H54 (cell line): ENCODE measurements around the gene ENTR1.

Experiments
- DNase-seq: peaks from one replicate; pipeline ENCODE4 v3.0.0; 2011; ENCODE audit warnings: low spot score, mixed read lengths; ENCODE audit not compliant: insufficient read length
- FAIRE-seq: peaks from 3 replicates; lab custom pipeline; 2011; peaks lifted over from hg19 to GRCh38; lab: Jason Lieb, UNC
- POLR2A ChIP-seq: IDR thresholded peaks from 2 replicates; pipeline ENCODE4 v1.6.1; 2011; ENCODE audit warnings: low read depth, mild to moderate bottlenecking, low read length

The ENTR1 gene

DNA sequence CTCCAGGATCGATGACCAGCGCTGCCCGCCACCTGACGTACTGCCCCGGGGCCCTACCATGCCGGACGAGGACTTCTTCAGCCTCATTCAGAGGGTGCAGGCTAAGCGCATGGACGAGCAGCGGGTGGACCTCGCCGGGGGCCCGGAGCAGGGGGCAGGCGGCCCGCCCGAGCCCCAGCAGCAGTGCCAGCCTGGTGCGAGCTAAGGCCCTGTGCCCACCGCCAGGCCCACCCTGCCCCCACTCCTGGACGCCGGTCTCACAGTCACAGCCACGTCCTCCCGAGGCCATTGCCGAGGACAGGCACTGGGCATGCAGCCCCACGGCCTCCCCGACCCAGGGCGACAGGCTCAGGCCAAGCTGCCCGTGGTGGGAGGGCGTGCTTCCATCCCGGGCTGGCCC, 52.4 kb downstream of the ENTR1 start:
- no peak for FAIRE-seq
- TF ChIP-seq POLR2A: no peak
- DNase-seq: no peak

GRCh38 chr9:136357202-136357725, 53.1 kb downstream of the ENTR1 start:
- no peak for FAIRE-seq
- TF ChIP-seq POLR2A: no peak
- DNase-seq: no peak

DNA sequence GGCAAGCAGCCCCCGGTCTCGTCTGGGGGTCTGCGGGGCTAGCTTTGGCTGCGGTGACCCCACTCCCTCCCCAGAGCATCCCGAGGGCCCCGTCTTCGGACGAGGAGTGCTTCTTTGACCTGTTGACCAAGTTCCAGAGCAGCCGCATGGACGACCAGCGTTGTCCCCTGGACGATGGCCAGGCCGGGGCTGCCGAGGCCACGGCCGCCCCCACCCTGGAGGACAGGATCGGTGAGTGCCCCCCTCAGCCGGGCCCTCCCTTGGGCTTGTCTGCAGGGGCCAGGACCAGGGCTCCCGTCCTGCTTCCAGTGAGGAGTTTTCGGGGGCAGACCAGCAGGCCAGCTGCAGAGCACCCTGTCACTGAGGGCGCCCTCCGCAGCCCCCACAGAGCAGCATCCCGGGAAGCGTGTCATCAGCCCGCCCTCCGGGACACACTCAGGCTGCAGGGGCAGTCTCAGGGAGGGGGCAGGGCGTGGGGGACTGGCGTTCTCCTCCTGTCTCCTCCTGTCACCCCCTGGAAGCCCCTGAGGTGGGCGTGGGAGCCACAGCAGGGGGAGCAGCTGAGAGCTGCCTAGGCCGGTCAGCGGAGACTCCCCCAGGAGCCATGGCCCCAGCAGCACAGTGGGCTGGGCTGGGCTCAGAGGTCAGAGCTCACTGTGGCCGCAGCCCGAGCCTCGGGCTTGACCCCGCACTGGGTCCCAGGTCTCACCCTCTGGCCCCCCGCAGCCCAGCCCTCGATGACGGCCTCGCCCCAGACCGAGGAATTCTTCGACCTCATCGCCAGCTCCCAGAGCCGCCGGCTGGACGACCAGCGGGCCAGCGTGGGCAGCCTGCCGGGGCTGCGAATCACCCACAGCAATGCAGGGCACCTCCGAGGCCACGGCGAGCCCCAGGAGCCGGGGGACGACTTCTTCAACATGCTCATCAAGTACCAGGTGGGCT, 54.5 kb downstream of the ENTR1 start:
- no peak for DNase-seq
- FAIRE-seq: no peak
- no peak for TF ChIP-seq POLR2A

DNA sequence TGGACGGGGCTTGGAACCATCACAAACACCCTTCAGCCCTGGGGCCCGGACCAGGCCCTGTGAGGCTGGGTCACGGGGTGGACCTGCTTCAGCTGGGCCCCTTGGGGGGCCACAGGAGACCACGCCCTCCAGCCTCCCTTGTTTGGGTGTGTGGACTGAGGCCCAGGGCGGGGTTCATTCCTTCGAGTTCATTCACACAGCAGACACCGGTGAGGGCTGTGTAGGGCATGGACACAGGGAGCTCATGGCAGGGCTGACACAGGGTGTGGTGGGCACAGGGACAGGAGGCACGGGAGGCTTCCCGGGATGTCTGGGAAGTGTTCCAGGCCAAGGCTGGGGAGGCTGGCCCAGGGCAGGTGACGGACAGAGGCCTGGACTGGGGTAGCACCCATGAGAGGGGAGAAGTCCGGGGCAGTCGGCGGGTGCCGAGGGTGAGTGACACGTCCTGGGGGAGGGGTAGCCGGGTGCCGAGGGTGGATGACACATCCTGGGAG, 55.8 kb downstream of the ENTR1 start:
- peak; percentile 88 for FAIRE-seq
- DNase-seq: peak; percentile 98

GRCh38 chr9:136353757-136354488, 56.5 kb downstream of the ENTR1 start:
- no peak for FAIRE-seq
- DNase-seq: no peak
- TF ChIP-seq POLR2A: no peak

More for the DNA sequence above, 55.8 kb downstream of the ENTR1 start:
- 0 out of 2 replicates have a peak, but pooled peaks have one; percentile 26 for TF ChIP-seq POLR2A

- FAIRE-seq: no peak
- TF ChIP-seq POLR2A: no peak
- no peak for DNase-seq
Observed at GRCh38 chr9:136353088-136353487, 57.3 kb downstream of the ENTR1 start.

DNA sequence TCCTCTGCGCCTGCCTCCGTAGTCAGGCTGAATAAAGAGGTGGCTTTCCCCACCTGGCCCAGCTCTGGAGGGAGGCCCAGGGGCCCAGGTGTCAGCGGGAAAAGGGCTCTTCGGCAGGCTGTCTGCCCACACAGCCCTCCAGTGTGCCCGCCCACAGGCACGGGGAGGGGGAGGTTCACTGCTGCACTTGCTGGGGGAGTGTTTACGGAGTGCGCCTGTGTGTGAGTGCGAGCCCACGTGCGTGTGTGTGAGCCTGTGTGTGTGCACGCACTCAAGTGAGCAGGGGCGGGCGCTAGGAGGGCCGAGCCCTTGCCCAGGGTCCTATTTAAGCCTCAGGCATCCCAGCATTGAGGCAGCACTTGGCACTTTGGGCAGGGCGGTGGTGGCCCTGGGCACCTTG, 57.7 kb downstream of the ENTR1 start:
- TF ChIP-seq POLR2A: no peak
- no peak for FAIRE-seq

More for the DNA sequence above, 57.7 kb downstream of the ENTR1 start:
- no peak for DNase-seq
